T-helper 9 cell (primary cell): Measurements from ENCODE around the gene PRSS8.
"Not testable (repeated sequence)": the region's sequence is repeated elsewhere in the genome, so short reads cannot be mapped to it uniquely, and the experiment has no call there.

Source experiments
- DNase-seq: peaks from one replicate; pipeline ENCODE4 v3.0.0-alpha.2; 2020
- total RNA-seq, 2 donors: gene quantifications; one replicate each; lab custom pipeline; 2026; lab: John Stamatoyannopoulos, UW

The PRSS8 gene
- total RNA-seq, result 0 to 0.07 reads per million in 2 donors

GRCh38 chr16:31135535-31136286 is at the start of gene PRSS8:
TSS of gene PRSS8 (minus strand) at chr16:31135727. CDS start at chr16:31135498, 229 bp downstream.
- no peak for DNase-seq

DNA sequence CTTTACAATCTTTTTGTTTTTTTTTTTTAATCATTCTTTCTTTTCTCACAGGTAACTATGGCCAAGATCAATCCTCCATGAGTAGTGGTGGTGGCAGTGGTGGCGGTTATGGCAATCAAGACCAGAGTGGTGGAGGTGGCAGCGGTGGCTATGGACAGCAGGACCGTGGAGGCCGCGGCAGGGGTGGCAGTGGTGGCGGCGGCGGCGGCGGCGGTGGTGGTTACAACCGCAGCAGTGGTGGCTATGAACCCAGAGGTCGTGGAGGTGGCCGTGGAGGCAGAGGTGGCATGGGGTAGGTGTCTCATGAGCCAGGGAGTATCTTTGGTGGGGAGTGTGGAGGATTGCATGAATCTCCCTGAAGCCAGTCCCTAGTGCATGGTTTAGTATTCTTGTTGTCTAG is 49.4 kb upstream of the PRSS8 start:
- no peak for DNase-seq

- no peak for DNase-seq
These were observed 48.2 kb upstream of the PRSS8 start for GRCh38 chr16:31183432-31184428.

DNA sequence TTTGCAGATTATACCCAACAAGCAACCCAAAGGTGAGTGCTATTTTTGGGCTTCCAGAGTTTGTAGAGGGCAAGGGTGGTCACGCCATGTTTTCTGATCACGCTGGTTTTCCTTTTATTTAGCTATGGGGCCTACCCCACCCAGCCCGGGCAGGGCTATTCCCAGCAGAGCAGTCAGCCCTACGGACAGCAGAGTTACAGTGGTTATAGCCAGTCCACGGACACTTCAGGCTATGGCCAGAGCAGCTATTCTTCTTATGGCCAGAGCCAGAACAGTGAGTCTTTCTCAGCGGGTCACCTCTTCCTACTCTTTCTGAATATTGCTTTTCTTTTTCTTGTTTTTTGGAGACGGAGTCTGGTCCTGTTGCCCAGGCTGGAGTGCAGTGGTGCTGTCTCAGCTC is 46.9 kb upstream of the PRSS8 start:
- no peak for DNase-seq

- no peak for DNase-seq
These were observed 45.7 kb upstream of the PRSS8 start for GRCh38 chr16:31181102-31181830.

GRCh38 chr16:31179747-31180459 is 44.4 kb upstream of the PRSS8 start, which contains the start of gene FUS:
TSS of gene FUS (plus strand) at chr16:31180139. CDS start at chr16:31180215, 76 bp downstream.
- peak; percentile 93 for DNase-seq

GRCh38 chr16:31179219-31179746 is 43.8 kb upstream of the PRSS8 start:
- DNase-seq, result no peak

- DNase-seq, result peak; percentile 35
These were observed 41.6 kb upstream of the PRSS8 start for GRCh38 chr16:31177136-31177535.

DNA sequence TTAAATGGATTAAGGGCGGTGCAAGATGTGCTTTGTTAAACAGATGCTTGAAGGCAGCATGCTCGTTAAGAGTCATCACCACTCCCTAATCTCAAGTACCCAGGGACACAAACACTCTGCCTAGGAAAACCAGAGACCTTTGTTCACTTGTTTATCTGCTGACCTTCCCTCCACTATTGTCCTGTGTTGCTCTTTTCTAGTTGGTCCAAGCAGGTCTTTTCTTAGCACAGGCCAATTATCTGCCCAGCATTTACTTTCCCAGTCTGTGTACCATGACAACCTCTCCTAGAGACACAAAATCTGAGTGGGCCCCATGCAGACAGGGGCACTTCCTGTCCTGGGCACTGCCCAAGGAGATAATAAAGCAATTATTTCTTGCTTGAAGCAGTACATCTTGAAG is 34.5 kb upstream of the PRSS8 start:
- DNase-seq, result not testable (repeated sequence)

- DNase-seq, result no peak
These were observed 33.3 kb upstream of the PRSS8 start for GRCh38 chr16:31168848-31169247.

DNA sequence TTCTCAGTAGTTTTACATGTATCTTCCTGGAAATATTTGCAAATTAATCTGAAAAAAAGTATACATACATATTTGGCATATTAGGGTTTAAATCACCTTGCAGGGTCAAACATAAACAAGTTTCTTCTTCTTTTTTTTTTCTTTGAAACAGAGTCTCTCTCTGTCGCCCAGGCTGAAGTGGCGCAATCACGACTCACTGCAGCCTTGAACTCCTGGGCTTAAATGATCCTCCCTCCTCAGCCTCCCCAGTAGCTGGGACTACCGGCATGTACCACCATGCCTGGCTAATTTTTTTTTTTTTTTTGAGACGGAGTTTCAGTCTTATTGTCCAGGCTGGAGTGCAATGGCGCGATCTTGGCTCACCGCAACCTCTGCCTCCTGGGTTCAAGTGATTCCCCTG is 31.8 kb upstream of the PRSS8 start:
- DNase-seq, result no peak

- no peak for DNase-seq
These were observed 21.6 kb upstream of the PRSS8 start for GRCh38 chr16:31157136-31157535.

DNA sequence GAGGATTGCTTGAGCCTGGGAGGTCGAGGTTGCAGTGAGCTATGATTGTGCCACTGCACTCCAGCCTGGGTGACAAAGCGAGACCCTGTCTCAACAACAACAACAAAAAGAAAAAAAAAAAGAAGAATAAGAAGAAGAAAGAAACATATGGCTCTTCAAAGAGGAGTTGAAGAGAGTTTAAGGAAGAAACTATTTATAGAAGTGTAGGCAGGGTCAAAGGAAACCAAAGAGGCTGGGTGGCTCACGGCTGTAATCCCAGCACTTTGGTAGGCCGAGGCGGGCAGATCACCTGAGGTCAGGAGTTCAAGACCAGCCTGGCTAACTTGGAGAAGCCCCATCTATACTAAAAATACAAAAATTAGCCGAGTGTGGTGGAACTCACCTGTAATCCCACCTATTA is 15.4 kb upstream of the PRSS8 start:
- DNase-seq, result not testable (repeated sequence)

DNA sequence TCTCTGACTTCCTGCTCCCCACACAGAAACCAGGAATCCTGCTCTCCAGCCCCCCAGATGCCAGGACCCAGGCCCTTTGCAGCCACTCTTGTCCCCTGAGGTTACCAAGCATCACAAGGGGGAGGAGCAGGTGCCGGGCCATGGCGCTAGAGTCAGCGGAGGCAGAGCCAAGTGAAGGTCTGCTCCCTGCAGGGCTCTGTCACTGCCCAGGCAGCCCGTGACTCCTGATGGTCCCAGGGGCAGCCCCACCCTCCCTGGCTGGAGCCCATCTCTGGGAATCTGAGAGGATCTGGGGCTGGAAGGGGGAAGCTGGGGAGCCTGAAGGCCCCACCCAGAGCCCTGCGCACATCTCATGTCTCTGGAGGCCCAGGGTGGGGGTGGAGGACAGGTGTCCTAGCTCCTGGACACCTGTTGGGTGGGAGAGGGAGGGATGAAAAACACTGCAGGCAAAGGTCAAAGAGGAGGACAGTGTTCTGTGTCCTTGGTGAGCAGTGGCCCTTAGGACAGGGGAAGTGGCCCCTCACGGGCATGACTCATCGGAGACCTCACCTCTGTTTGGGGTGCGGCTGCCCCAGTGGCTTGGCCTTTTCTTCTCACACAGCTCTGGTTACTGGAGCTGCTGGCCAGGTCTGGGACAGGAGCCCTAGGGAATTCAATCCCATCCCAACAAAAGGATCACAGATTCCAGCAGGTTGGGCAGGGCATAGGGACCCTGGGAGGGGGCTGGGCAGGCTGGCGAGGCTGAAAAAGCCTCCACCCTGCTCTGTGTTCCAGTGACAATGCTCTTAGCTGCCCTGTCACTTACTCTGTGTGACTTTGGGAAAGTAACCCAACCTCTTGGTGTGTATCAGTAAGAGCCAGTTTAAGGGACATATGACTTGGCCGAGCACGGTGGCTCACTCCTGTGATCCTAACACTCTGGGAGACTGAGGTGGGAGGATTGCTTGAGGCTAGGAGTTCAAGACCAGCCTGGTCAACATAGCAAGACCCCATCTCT is 14.7 kb upstream of the PRSS8 start, which contains the start of gene PRSS36:
PRSS36 (minus strand) TSS at position 173 of the 997 bp plus-strand sequence; CDS start at position 142, 31 bp downstream.
- DNase-seq, result no peak

DNA sequence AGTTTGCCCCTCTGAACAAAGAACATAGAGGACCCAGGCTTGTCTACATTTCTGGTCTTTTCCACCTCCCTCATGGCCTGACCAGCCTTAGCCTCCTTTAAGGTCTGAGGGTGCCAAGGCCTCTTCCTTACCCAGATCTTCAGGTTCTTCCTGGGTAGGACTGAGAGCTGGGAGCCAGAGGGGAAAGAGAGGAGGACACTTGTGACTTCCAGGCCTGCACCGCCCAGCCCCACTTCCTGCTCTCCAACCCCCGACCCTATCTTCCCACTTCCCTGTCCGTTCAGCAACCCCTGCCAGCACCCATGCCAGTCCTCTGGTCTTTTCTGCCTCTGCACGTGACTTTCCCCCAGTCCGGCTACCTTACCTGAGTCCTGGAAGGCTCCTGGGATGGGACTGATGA is 13.8 kb upstream of the PRSS8 start:
- DNase-seq, result no peak

DNA sequence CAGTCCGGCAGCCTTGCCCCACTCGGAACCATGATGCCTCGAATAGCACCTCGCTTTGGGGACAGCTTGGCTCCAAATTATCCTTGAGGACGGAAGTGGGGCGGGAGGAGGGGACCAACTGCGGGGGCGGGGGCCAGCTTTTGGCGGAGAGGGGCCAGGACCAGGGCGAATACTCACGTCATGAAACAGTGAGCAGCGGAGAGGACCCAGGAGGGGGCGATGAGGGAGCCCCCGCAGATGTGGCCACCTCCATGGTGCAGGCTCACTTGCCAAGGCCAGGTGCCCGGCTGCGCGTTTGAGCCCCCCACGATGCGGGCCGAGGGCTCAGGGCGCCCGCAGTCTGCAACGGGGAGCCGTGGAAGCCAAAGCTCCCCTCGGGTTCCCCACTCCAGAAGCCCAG is 13.4 kb upstream of the PRSS8 start:
- DNase-seq, result no peak

DNA sequence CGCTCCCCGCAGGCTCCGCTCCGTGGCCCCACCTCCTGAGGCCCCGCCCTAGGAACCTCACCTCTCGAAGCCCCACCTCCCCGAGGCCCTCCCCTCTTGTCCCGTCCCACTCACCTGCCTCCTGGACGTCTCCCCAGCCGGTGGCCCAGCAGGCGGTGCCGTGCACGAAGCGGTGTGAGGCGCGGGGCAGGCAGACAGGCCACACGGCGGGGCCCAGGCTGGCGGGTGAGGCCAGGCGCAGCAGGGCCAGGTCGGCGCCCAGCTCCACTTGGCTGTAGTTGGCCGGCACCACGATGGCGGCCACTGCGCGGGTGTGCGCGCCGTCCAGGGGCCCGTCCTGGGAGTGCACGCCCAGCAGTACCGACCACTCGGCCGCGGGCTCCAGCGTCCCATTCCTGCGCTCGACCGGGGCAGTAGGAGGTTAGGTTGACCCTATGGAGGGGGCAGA is 12.8 kb upstream of the PRSS8 start:
- DNase-seq, result no peak

DNA sequence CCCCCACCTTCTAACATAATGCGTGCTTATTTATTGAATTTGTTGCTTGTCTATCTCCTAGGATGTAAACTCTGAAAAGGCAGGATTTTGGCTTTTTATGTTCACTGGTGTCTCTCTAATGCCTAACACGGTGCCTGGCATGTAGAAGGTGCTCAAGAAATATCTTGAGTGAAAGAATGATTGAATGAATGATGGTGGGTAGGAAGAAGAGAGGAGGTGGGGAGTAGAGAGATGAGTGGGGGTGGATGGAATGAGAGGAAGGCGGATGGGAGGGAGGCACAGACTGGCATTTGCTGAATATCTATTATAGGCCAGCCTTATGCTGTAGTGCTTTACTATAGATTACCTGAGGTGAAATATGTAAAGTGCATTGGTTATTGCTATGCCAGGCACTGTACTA is 12.0 kb upstream of the PRSS8 start:
- DNase-seq, result no peak

- no peak for DNase-seq
These were observed 10.0 kb upstream of the PRSS8 start for GRCh38 chr16:31145398-31145990.

GRCh38 chr16:31144418-31144817 is 8.9 kb upstream of the PRSS8 start:
- DNase-seq, result not testable (repeated sequence)
